Subcutaneous adipose tissue (tissue), 4 donors: ENCODE measurements around the gene PRC1. TPM values are rescaled to one million over a fixed set of nuclear protein-coding genes. Genes with fewer than 3 reads are reported as not detected.

Experiments
- total RNA-seq, 4 donors: library from RNA; depleted of rRNA; stranded (reverse); fragments of >200 nt; gene quantifications; one replicate each; pipeline ENCODE4 v1.1.0, GENCODE V29; 2016
- TF ChIP-seq, protein P1 (sequence below): fragments of 450-650 bp; IDR thresholded peaks from one replicate; pipeline ENCODE4 v1.5.1; 2016; ENCODE audit warnings: low read depth, mild to moderate bottlenecking, control low read depth, antibody characterized with exemption, moderate library complexity

PRC1 gene
- total RNA-seq, 4 donors from 2014 or later, result 3.4 to 20.9 (median 13.7) TPM

DNA sequence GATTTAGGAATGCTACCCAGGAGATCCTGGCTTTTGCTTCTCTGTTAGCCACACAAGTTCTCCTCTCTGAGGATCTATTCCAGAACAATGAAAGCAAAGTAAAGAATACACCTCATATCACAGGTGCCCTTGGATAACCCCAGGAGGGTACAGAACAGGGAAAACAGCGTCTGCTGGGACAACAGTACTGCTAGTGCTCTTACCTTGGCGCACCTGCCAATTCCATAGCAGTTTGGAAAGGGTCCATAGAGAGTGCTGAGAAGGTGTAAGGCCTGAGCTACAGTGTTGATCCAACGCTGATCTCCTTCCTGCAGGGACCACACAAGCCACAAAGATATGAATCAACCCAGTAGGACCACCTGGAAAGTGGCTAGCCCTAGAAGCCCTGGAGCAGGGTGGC, 12.9 kb upstream of the PRC1 start:
- TF ChIP-seq, protein P1, sequence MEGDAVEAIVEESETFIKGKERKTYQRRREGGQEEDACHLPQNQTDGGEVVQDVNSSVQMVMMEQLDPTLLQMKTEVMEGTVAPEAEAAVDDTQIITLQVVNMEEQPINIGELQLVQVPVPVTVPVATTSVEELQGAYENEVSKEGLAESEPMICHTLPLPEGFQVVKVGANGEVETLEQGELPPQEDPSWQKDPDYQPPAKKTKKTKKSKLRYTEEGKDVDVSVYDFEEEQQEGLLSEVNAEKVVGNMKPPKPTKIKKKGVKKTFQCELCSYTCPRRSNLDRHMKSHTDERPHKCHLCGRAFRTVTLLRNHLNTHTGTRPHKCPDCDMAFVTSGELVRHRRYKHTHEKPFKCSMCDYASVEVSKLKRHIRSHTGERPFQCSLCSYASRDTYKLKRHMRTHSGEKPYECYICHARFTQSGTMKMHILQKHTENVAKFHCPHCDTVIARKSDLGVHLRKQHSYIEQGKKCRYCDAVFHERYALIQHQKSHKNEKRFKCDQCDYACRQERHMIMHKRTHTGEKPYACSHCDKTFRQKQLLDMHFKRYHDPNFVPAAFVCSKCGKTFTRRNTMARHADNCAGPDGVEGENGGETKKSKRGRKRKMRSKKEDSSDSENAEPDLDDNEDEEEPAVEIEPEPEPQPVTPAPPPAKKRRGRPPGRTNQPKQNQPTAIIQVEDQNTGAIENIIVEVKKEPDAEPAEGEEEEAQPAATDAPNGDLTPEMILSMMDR, result no peak

GRCh38 chr15:91001209-91001608, 6.9 kb upstream of the PRC1 start:
- TF ChIP-seq, protein P1, result no peak

DNA sequence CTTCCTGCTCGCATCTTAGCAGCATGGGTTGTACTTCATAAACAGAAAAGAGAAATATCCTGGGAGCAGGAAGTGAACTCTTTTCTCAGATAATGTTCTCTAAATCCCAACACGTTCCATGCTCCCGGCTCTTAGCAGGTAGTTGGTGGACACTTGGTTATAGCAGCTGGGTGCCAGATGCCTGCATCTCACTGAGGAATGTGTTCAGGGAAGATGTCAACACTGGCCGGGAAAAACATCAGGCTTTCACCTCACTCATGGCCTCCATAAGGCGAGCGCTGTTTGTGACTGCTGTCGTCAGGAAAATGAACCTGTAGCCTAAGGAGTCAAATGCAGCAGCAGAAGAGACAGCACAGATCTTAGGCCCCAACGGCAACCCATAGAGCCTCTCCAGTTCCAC, 4.4 kb upstream of the PRC1 start:
- TF ChIP-seq, protein P1, result no peak

DNA sequence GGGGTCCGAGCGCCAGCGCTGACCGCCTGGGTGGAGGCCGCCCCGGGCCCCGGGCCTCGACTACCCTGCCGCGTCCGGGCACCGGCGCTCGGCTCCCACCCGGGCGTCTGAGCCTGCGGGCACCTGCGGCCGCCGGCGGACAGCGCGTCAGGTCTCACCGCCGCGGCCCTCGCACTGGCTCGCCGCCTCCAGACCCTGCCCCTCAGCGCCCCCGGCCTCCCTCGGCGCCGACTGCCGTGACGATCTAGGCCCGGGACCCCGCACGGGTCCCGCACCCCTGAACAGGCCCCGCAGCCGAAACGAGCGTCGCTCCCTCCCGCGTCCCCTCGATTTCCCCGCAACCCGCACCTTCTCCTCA, 297 bp downstream of the PRC1 start:
- TF ChIP-seq, protein P1, result no peak

GRCh38 chr15:90991587-90992285, 2.6 kb downstream of the PRC1 start:
- TF ChIP-seq, protein P1, result no peak

- TF ChIP-seq, protein P1, result no peak
Measured at GRCh38 chr15:90990446-90990845, 3.9 kb downstream of the PRC1 start.

GRCh38 chr15:90989040-90989768, 5.1 kb downstream of the PRC1 start:
- TF ChIP-seq, protein P1, result no peak
